Kidney (tissue), 14 donors: ENCODE results near the gene RIMBP2. TPM values are rescaled to one million over a fixed set of nuclear protein-coding genes. Genes with fewer than 3 reads are reported as not detected.

Experiments
- DNase-seq, 5 donors: peaks; one replicate each; pipeline ENCODE4 v3.0.0-alpha.2; 2013 to 2020
- FAIRE-seq: peaks from 2 replicates; lab custom pipeline; 2012; peaks lifted over from hg19 to GRCh38; lab: Jason Lieb, UNC
- H3K27ac ChIP-seq, 2 donors: one replicate each; pipeline ENCODE4 v1.7.0; 2013; ENCODE audit warnings: low read depth in 2 of 2, low read length in 2 of 2, inconsistent platforms in 1 of 2
- H3K27me3 ChIP-seq: one replicate; pipeline ENCODE4 v1.7.1; 2013; ENCODE audit warnings: low read length, inconsistent platforms; ENCODE audit not compliant: control insufficient read depth, insufficient read depth
- H3K36me3 ChIP-seq, 3 donors: one replicate each; pipeline versions ENCODE4 v1.7.0 to v1.7.1; 2013; ENCODE audit warnings: low read length in 3 of 3, control low read depth in 1 of 3, inconsistent platforms in 1 of 3; ENCODE audit not compliant: insufficient read depth in 3 of 3, control insufficient read depth in 2 of 3
- H3K4me1 ChIP-seq, 3 donors: one replicate each; pipeline versions ENCODE4 v1.7.0 to v1.7.1; 2013; ENCODE audit warnings: low read length in 3 of 3, inconsistent platforms in 1 of 3, low read depth in 1 of 3; ENCODE audit not compliant: control insufficient read depth in 2 of 3, insufficient read depth in 2 of 3
- H3K4me3 ChIP-seq, 3 donors: one replicate each; pipeline versions ENCODE4 v1.7.0 to v1.8.1; 2013; ENCODE audit warnings: low read length in 3 of 3, control low read depth in 1 of 3, inconsistent platforms in 1 of 3
- H3K9ac ChIP-seq, 3 donors: one replicate each; pipeline versions ENCODE4 v1.7.0 to v1.7.1; 2013; ENCODE audit warnings: low read length in 3 of 3, control low read depth in 1 of 3, inconsistent platforms in 1 of 3
- H3K9me3 ChIP-seq, 3 donors: one replicate each; pipeline versions ENCODE4 v1.7.0 to v1.7.1; 2013; ENCODE audit warnings: low read length in 3 of 3, control low read depth in 1 of 3, inconsistent platforms in 1 of 3; ENCODE audit not compliant: control insufficient read depth in 2 of 3, insufficient read depth in 1 of 3
- intact Hi-C: fragments of 100-400 bp; cut with DNase I; formaldehyde crosslinking; loops from one replicate; pipeline ENCODE4 v1.11.1; 2022
- polyA plus RNA-seq: library from polyadenylated mRNA; stranded (reverse); fragments of 350-450 nt; fragmentation: Illumina TruSeq; extraction: RNeasy Lipid Tissue Mini Kit (QIAGEN cat#74804); gene quantifications from one replicate; pipeline ENCODE4 v1.2.3, GENCODE V29; 2014; ENCODE audit warnings: low read depth, low replicate concordance; ENCODE audit not compliant: insufficient read depth
- total RNA-seq: library from RNA; stranded (reverse); fragmentation: NEBNext Ultra II Directional; extraction: Animal tissue kit (Norgen Biotek cat#: 25700); gene quantifications from one replicate; pipeline ENCODE4 v1.2.1, GENCODE V29; 2021
- TF ChIP-seq, protein P1 (sequence below): IDR thresholded peaks from 3 replicates; pipeline ENCODE4 v1.5.1; 2012; ENCODE audit warnings: mild to moderate bottlenecking, moderate library complexity, borderline replicate concordance; ENCODE audit not compliant: insufficient read depth; ENCODE audit errors: extremely low read depth
- donor health status: control.
- donor health status: control.
- donor health status: control.
- donor health status: control.
- donor health status: control.
- donor health status: DM: yes; HTN: yes; CAD: no.
- donor health status: Normal renal cell carcinoma (clear cell type).

RIMBP2 gene
- total and polyA plus RNA-seq, 2 donors from 2014 or later: 2.8 to 51.7 TPM

DNA sequence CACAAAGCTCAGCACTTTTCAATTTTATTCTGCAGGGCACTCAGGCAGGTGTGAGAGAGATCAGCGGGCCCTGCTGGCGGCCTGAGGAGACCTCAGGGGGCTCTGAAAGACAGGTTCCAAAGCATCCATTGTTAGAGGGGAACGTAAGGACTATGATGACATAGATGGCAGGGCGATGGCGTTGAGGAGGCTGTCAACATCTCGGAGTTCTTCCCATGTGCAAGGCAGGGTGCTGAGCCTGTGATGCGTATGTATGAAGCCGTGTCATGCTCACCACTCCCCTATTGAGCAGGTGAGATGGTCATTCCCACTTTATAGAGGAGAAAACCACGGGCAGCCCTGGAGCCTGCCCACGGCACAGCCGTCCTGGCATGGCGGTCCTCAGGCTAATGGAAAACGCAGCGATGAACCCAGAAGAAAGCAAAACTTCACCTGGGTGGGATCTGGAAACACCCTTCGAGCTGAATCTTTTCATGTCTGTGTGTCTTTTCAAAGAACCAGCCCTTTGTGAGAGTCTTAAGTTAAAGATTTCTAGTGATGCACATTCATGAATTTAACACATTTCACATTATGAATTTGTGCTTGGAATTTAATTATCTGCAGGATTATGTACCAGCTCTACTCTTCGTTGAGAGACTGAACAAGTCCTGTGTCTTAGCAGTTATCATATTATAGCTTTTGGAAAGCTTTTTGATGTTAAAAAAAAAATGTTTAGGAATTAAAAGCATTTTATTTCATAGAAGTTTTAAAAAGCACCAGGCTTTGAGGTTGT lies 64.7 kb downstream of the RIMBP2 start:
- intact Hi-C loops: no loop called here
- H3K4me3 ChIP-seq: no peak overlapping the region
- H3K9ac ChIP-seq: no peak overlapping the region
- DNase-seq (peak in 1 of 5 donors; percentile 24), FAIRE-seq (no peak)
- H3K36me3 ChIP-seq: no peaks in the 10 kb centered on the region
- H3K4me1 ChIP-seq: no peaks in the 10 kb centered on the region
- TF ChIP-seq, protein P1, sequence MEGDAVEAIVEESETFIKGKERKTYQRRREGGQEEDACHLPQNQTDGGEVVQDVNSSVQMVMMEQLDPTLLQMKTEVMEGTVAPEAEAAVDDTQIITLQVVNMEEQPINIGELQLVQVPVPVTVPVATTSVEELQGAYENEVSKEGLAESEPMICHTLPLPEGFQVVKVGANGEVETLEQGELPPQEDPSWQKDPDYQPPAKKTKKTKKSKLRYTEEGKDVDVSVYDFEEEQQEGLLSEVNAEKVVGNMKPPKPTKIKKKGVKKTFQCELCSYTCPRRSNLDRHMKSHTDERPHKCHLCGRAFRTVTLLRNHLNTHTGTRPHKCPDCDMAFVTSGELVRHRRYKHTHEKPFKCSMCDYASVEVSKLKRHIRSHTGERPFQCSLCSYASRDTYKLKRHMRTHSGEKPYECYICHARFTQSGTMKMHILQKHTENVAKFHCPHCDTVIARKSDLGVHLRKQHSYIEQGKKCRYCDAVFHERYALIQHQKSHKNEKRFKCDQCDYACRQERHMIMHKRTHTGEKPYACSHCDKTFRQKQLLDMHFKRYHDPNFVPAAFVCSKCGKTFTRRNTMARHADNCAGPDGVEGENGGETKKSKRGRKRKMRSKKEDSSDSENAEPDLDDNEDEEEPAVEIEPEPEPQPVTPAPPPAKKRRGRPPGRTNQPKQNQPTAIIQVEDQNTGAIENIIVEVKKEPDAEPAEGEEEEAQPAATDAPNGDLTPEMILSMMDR: no peak
- no peaks in the 10 kb centered on the region for H3K9me3 ChIP-seq
- H3K27me3 ChIP-seq: no peaks in the 10 kb centered on the region
- no peak overlapping the region for H3K27ac ChIP-seq

DNA sequence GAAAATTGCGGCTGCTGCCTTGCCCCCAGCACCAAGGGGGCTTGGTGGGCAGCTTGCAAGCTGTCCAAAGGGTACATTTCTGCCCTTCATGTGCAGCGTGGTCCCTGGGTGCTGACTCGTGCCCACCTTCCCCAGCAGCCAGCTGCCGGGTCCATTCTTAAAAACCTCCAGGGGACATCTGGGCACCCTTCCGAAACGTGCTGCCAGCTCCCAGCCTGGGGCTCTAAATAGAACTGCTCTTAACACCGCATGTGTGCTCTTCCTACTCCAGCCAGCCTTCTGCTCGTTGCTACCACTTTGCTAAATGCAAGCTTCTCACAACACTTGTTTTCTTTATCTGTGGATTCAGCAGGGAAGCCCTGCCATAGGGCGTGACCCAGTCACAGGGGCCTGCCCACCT lies 66.0 kb downstream of the RIMBP2 start:
- DNase-seq (peak in 2 of 5 donors; percentile 35 to 44), FAIRE-seq (no peak)
- H3K9ac ChIP-seq: no peak overlapping the region
- no peaks in the 10 kb centered on the region for H3K4me1 ChIP-seq
- no peak overlapping the region for H3K27ac ChIP-seq
- TF ChIP-seq, protein P1: no peak
- no peaks in the 10 kb centered on the region for H3K9me3 ChIP-seq
- no peak overlapping the region for H3K4me3 ChIP-seq
- H3K27me3 ChIP-seq: no peaks in the 10 kb centered on the region
- no peaks in the 10 kb centered on the region for H3K36me3 ChIP-seq
- intact Hi-C loops: no loop called here

DNA sequence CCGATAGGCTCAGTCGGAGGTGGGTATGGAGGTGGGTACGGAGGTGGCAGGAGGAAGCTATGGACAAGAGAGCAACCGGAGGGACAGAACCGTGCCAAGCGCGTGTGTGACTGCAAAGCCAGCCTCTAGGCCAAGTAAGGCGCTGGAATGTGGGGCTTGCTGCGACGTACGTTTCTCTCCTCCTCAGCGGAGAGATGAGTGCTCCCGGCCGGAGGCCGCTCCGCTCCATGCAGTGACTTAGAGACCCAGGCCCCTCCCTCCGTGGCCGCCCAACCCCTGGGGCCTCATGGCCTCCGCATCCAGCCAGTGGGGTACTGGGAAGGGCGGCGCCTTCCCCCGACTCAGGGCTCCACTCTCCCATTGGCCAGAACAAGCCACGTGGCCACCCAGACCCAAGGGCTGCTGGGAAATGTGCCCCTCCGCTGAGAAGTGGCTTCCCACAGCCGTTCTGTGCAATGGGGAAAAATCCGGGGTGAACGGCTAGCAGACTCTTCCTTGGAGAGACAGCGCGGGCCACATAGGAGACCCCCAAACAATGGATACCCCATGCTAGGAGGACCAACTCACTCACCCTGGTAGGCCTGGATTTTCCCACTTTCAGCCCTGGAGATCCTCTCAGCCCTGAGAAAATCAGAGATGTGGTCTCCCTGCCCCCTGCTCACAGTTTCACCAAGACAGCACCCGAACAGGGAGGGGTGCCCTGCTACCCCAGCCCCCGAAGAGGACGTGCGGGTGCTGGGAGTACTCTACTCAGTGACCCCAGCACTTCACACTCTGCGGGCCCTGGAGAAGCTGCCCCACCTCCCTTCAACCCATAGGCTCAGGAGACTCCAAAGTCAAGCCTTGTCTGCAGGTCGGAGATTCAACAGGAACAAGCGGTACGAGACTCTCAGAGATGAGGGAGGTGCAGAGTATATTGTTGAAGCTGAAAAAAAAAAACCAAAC lies 66.7 kb downstream of the RIMBP2 start:
- Histone ChIP-seq H3K36me3 (no peaks in the 10 kb centered on the region), H3K4me1 (no peaks in the 10 kb centered on the region), H3K27me3 (no peaks in the 10 kb centered on the region), H3K9me3 (no peaks in the 10 kb centered on the region), H3K9ac (no peak overlapping the region), H3K27ac (no peak overlapping the region), H3K4me3 (no peak overlapping the region)
- DNase-seq: peak in 2 of 5 donors; percentile 53 to 54
- intact Hi-C loops: no loop called here
- TF ChIP-seq, protein P1: no peak
- FAIRE-seq: no peak
